Erythroblast (primary cell): Measurements from ENCODE around the gene RFNG.

ENCODE experiments used
- GATA1 ChIP-seq: IDR thresholded peaks from 2 replicates; pipeline ENCODE4 v1.6.1; 2011; ENCODE audit warnings: low read depth, mild to moderate bottlenecking, control low read depth, low read length, moderate library complexity
- POLR2A ChIP-seq: IDR thresholded peaks from 2 replicates; pipeline ENCODE4 v1.6.1; 2011; ENCODE audit warnings: mild to moderate bottlenecking, low read length

GRCh38 chr17:82096709-82097183 is 45.1 kb upstream of the RFNG start:
- TF ChIP-seq POLR2A (no peak), GATA1 (no peak)
